ENCODE data around the gene CRABP1.

The CRABP1 gene

GRCh38 chr15:78358102-78358870 lies 18.1 kb downstream of the CRABP1 start:
- no peak for TF ChIP-seq FOXP2 (optimal IDR thresholded peaks at IDR 0.05; ENCODE audit: borderline replicate concordance, extremely low read depth, extremely low read length, insufficient read depth)
- no peak for TF ChIP-seq REST (IDR thresholded peaks at IDR 0.05; ENCODE audit: insufficient read depth in 1 of 2, low read depth in 2 of 2, low read length in 2 of 2)
- no peak for TF ChIP-seq TAF1 (IDR thresholded peaks at IDR 0.05; ENCODE audit: borderline replicate concordance, insufficient read depth, low read length)

GRCh38 chr15:78359041-78359808 lies 19.1 kb downstream of the CRABP1 start:
- no peak for TF ChIP-seq FOXP2 (optimal IDR thresholded peaks at IDR 0.05; ENCODE audit: borderline replicate concordance, extremely low read depth, extremely low read length, insufficient read depth)
- TF ChIP-seq TAF1 (IDR thresholded peaks at IDR 0.05; ENCODE audit: borderline replicate concordance, insufficient read depth, low read length), result no peak

GRCh38 chr15:78360367-78360801 lies 20.2 kb downstream of the CRABP1 start:
- no peak for TF ChIP-seq FOXP2 (optimal IDR thresholded peaks at IDR 0.05; ENCODE audit: borderline replicate concordance, extremely low read depth, extremely low read length, insufficient read depth)
- no peak for TF ChIP-seq TAF1 (IDR thresholded peaks at IDR 0.05; ENCODE audit: borderline replicate concordance, insufficient read depth, low read length)
- TF ChIP-seq REST (IDR thresholded peaks at IDR 0.05; ENCODE audit: insufficient read depth in 1 of 2, low read depth in 2 of 2, low read length in 2 of 2), result no peak
- no peak for TF ChIP-seq POLR2AphosphoS5 (IDR thresholded peaks at IDR 0.05; ENCODE audit: low read depth, low read length)
- TF ChIP-seq SIN3A (IDR thresholded peaks at IDR 0.05; ENCODE audit: borderline replicate concordance, insufficient read depth, low read length), result no peak

GRCh38 chr15:78360958-78361718 lies 21.0 kb downstream of the CRABP1 start:
- TF ChIP-seq REST (IDR thresholded peaks at IDR 0.05; ENCODE audit: insufficient read depth in 1 of 2, low read depth in 2 of 2, low read length in 2 of 2) (no peak), TAF1 (IDR thresholded peaks at IDR 0.05; ENCODE audit: borderline replicate concordance, insufficient read depth, low read length) (no peak), FOXP2 (optimal IDR thresholded peaks at IDR 0.05; ENCODE audit: borderline replicate concordance, extremely low read depth, extremely low read length, insufficient read depth) (no peak), POLR2AphosphoS5 (IDR thresholded peaks at IDR 0.05; ENCODE audit: low read depth, low read length) (no peak), SIN3A (IDR thresholded peaks at IDR 0.05; ENCODE audit: borderline replicate concordance, insufficient read depth, low read length) (no peak)

GRCh38 chr15:78361771-78362506 lies 21.8 kb downstream of the CRABP1 start:
- no peak for TF ChIP-seq TAF1 (IDR thresholded peaks at IDR 0.05; ENCODE audit: borderline replicate concordance, insufficient read depth, low read length)
- TF ChIP-seq POLR2AphosphoS5 (IDR thresholded peaks at IDR 0.05; ENCODE audit: low read depth, low read length), result no peak
- TF ChIP-seq FOXP2 (optimal IDR thresholded peaks at IDR 0.05; ENCODE audit: borderline replicate concordance, extremely low read depth, extremely low read length, insufficient read depth), result no peak
- no peak for TF ChIP-seq SIN3A (IDR thresholded peaks at IDR 0.05; ENCODE audit: borderline replicate concordance, insufficient read depth, low read length)
- no peak for TF ChIP-seq REST (IDR thresholded peaks at IDR 0.05; ENCODE audit: insufficient read depth in 1 of 2, low read depth in 2 of 2, low read length in 2 of 2)
